ENCODE results near the gene CAPS. TPM values are rescaled to one million over a fixed set of nuclear protein-coding genes. Genes with fewer than 3 reads are reported as not detected.
"Not testable (repeated sequence)": the region's sequence is repeated elsewhere in the genome, so short reads cannot be mapped to it uniquely, and the experiment has no call there.

The CAPS gene
- total RNA-seq, 2 experiments from 2014 or later = 2.1 to 2.8 TPM

- peaks cover 19% of the 10 kb centered on the region for H3K36me3 Mint-ChIP-seq (ENCODE audit: low read depth)
- intact Hi-C loops (cut with micrococcal nuclease) = no loop called here
- CTCF ChIA-PET = interaction anchor here (1.5 to 10.7 kb wide), 3 partner anchors 10 to 21 kb away, joined by 5 to 108 read pairs (median 11); no protein-coding TSS in a partner anchor
- no peak for DNase-seq
- no peaks in the 10 kb centered on the region for H3K27me3 Mint-ChIP-seq
- POLR2A ChIA-PET = no interaction called here
- no peak overlapping the region for H3K4me3 Mint-ChIP-seq
- peak overlapping the region; percentile 68 for H3K27ac Mint-ChIP-seq
- H3K9me3 Mint-ChIP-seq = no peaks in the 10 kb centered on the region
- peaks cover 90% of the 10 kb centered on the region for H3K4me1 Mint-ChIP-seq (ENCODE audit: low read depth)
- no peak for TF ChIP-seq CTCF (IDR thresholded peaks at IDR 0.05)
- ATAC-seq = no peak
These were observed 44.2 kb downstream of the CAPS start for GRCh38 chr19:5958074-5958850.

GRCh38 chr19:5958851-5959122 is 44.7 kb downstream of the CAPS start:
- ChIA-PET POLR2A (no interaction called here), CTCF (interaction anchor here (1.5 kb wide), 1 partner anchor 9 kb away, joined by 11 read pairs; no protein-coding TSS in a partner anchor)
- no peak for TF ChIP-seq CTCF (IDR thresholded peaks at IDR 0.05)
- H3K4me1 Mint-ChIP-seq (ENCODE audit: low read depth) = peaks cover 90% of the 10 kb centered on the region
- no peak for DNase-seq
- no peak for ATAC-seq
- no peak overlapping the region for H3K4me3 Mint-ChIP-seq
- H3K36me3 Mint-ChIP-seq (ENCODE audit: low read depth) = peaks cover 15% of the 10 kb centered on the region
- H3K9me3 Mint-ChIP-seq = no peaks in the 10 kb centered on the region
- intact Hi-C loops (cut with micrococcal nuclease) = no loop called here
- H3K27ac Mint-ChIP-seq = peak overlapping the region; percentile 68
- H3K27me3 Mint-ChIP-seq = no peaks in the 10 kb centered on the region

GRCh38 chr19:5959260-5960004 is 45.4 kb downstream of the CAPS start:
- ChIA-PET CTCF (interaction anchor here (0.9 to 1.5 kb wide), 3 partner anchors 9 to 155 kb away, joined by 4 to 11 read pairs (median 4); partner anchors contain the start of gene NRTN), POLR2A (interaction anchor here (1.3 kb wide), 1 partner anchor 55 kb away, joined by 3 read pairs; no protein-coding TSS in a partner anchor)
- H3K27me3 Mint-ChIP-seq = no peaks in the 10 kb centered on the region
- H3K27ac Mint-ChIP-seq = peak overlapping the region; percentile 82
- H3K9me3 Mint-ChIP-seq = no peaks in the 10 kb centered on the region
- peaks cover 90% of the 10 kb centered on the region for H3K4me1 Mint-ChIP-seq (ENCODE audit: low read depth)
- peaks cover 12% of the 10 kb centered on the region for H3K36me3 Mint-ChIP-seq (ENCODE audit: low read depth)
- TF ChIP-seq CTCF (IDR thresholded peaks at IDR 0.05) = no peak
- H3K4me3 Mint-ChIP-seq = no peak overlapping the region
- ATAC-seq (no peak), DNase-seq (no peak)
- intact Hi-C loops (cut with micrococcal nuclease) = no loop called here

- Mint-ChIP-seq H3K4me3 (no peak overlapping the region), H3K36me3 (ENCODE audit: low read depth) (peaks cover 15% of the 10 kb centered on the region), H3K9me3 (no peaks in the 10 kb centered on the region), H3K27ac (peak overlapping the region; percentile 82), H3K4me1 (ENCODE audit: low read depth) (peaks cover 92% of the 10 kb centered on the region), H3K27me3 (no peaks in the 10 kb centered on the region)
- no peak for ATAC-seq
- CTCF ChIA-PET = interaction anchor here (0.9 to 1.5 kb wide), 3 partner anchors 8 to 156 kb away, joined by 4 to 11 read pairs (median 4); partner anchors contain the start of gene NRTN
- no peak for DNase-seq
- TF ChIP-seq CTCF (IDR thresholded peaks at IDR 0.05) = no peak
- POLR2A ChIA-PET = interaction anchor here (1.3 kb wide), 1 partner anchor 56 kb away, joined by 3 read pairs; no protein-coding TSS in a partner anchor
- intact Hi-C loops (cut with micrococcal nuclease) = no loop called here
These were observed 46.2 kb downstream of the CAPS start for GRCh38 chr19:5960005-5961001.

- H3K27me3 Mint-ChIP-seq; DNase-seq; intact Hi-C loops (cut with micrococcal nuclease); H3K9me3 Mint-ChIP-seq: not testable (repeated sequence)
- ATAC-seq = peak; percentile 12
- Mint-ChIP-seq H3K36me3 (ENCODE audit: low read depth) (peaks cover 21% of the 10 kb centered on the region), H3K4me1 (ENCODE audit: low read depth) (peaks cover 94% of the 10 kb centered on the region), H3K4me3 (peak overlapping the region; percentile 11), H3K27ac (peak overlapping the region; percentile 82)
- ChIA-PET POLR2A (interaction anchor here (0.9 to 1.8 kb wide), 4 partner anchors 10 to 17 kb away, joined by 3 to 8 read pairs (median 5); no protein-coding TSS in a partner anchor), CTCF (interaction anchor here (1.1 to 1.8 kb wide), 2 partner anchors 13 to 158 kb away, joined by 4 to 6 read pairs; no protein-coding TSS in a partner anchor)
These were observed 47.6 kb downstream of the CAPS start for GRCh38 chr19:5961641-5961968.

All from activated CD8-positive, alpha-beta T cell treated with anti-CD3 and anti-CD28 coated beads for 36 hours (primary cell).